CD1c-positive myeloid dendritic cell (primary cell): ENCODE data around the gene CD40LG.

ENCODE experiments used
- DNase-seq: peaks from one replicate; pipeline ENCODE4 v3.0.0-alpha.2; 2016; ENCODE audit errors: extremely low spot score

CD40LG gene

GRCh38 chrX:136650811-136651210, 2.9 kb downstream of the CD40LG start:
- no peak for DNase-seq

GRCh38 chrX:136652822-136653723, 5.1 kb downstream of the CD40LG start:
- DNase-seq = no peak

- no peak for DNase-seq
These were observed 8.5 kb downstream of the CD40LG start for GRCh38 chrX:136656361-136656964.

GRCh38 chrX:136658151-136658550, 10.2 kb downstream of the CD40LG start:
- no peak for DNase-seq

GRCh38 chrX:136659174-136659573, 11.2 kb downstream of the CD40LG start:
- DNase-seq = no peak

GRCh38 chrX:136660896-136661295, 12.9 kb downstream of the CD40LG start:
- no peak for DNase-seq

GRCh38 chrX:136662104-136662503, 14.1 kb downstream of the CD40LG start:
- no peak for DNase-seq

GRCh38 chrX:136662976-136663375, 15.0 kb downstream of the CD40LG start:
- DNase-seq = no peak

- DNase-seq = peak; percentile 39
These were observed 17.4 kb downstream of the CD40LG start for GRCh38 chrX:136665258-136665900.

- no peak for DNase-seq
These were observed 18.1 kb downstream of the CD40LG start for GRCh38 chrX:136666088-136666487.

- no peak for DNase-seq
These were observed 19.6 kb downstream of the CD40LG start for GRCh38 chrX:136667446-136668168.

GRCh38 chrX:136671006-136671610, 23.1 kb downstream of the CD40LG start:
- DNase-seq = no peak

GRCh38 chrX:136674270-136674985, 26.5 kb downstream of the CD40LG start:
- DNase-seq = no peak

GRCh38 chrX:136679531-136679930, 31.6 kb downstream of the CD40LG start:
- DNase-seq = no peak

- DNase-seq = no peak
These were observed 36.2 kb downstream of the CD40LG start for GRCh38 chrX:136684120-136684519.

GRCh38 chrX:136687457-136687856, 39.5 kb downstream of the CD40LG start:
- DNase-seq = no peak

GRCh38 chrX:136689436-136689835, 41.5 kb downstream of the CD40LG start:
- no peak for DNase-seq

- no peak for DNase-seq
These were observed 43.3 kb downstream of the CD40LG start for GRCh38 chrX:136691028-136691809.

- no peak for DNase-seq
These were observed 44.3 kb downstream of the CD40LG start for GRCh38 chrX:136692271-136692670.

- DNase-seq = peak; percentile 36
These were observed 46.6 kb downstream of the CD40LG start for GRCh38 chrX:136694431-136695087.
